ENCODE results near the gene LRRC3.

Gene LRRC3

DNA sequence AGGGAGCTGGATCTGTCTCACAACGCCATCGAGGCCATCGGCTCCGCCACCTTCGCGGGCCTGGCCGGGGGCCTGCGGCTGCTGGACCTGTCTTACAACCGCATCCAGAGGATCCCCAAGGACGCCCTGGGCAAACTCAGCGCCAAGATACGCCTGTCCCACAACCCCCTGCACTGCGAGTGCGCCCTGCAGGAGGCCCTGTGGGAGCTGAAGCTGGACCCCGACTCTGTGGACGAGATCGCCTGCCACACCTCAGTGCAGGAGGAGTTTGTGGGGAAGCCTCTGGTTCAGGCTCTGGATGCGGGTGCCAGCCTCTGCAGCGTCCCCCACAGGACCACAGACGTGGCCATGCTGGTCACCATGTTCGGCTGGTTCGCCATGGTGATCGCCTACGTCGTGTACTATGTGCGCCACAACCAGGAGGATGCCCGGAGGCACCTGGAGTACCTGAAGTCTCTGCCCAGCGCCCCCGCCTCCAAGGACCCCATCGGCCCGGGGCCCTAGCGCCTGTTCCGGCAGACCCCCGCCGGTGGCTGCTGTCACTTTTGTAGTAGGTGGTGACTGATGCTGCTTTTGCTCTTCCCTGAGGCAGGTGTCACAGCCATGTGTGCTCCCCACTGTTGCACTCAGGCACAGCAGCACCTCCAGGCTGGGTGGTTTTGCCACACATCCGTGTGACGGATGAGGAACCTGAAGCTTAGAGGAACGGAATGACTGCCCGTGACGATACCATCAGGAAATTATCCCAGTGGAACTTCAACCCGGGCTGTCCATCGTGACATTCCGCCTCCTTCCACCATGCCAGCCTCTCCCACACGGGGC, 1.8 kb downstream of the LRRC3 start:
- no peak for DNase-seq (ENCODE audit: low spot score)

DNA sequence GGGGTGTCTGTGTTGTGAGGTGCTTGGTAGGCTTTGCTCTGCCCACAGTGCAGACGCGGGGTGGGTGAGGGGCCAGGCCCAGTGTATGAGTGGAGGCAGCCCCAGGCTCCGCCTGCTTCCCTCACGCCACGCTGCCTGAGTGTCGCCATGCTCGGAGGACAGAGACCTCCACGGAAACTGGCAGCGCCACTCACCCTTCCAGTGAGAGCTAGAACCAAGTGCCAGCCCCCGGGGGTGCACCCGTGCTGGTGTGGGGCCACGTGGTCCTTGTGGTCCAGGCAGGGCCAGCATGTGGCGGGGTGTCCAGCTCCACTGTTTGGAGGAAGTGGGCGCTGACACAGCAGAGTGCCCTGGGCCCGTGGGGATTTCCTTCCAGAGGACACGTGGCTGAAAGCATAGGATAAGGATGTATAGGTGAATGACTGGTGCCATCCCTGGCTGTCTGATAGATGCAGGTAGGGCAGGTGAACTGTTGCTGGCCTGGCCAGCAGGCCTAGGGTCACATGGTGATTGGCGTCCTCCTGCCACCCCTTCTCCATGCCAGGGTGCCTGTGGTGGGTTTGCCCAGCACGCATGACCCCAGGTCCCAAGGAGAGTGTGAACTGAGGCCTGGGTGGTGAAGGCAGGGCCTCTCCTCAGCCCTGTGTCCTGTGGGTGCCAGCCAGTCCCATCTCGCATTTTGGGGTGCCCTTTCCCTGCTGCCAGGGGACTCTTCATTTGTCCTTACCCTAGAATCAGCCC, 3.8 kb downstream of the LRRC3 start:
- DNase-seq (ENCODE audit: low spot score), result no peak

DNA sequence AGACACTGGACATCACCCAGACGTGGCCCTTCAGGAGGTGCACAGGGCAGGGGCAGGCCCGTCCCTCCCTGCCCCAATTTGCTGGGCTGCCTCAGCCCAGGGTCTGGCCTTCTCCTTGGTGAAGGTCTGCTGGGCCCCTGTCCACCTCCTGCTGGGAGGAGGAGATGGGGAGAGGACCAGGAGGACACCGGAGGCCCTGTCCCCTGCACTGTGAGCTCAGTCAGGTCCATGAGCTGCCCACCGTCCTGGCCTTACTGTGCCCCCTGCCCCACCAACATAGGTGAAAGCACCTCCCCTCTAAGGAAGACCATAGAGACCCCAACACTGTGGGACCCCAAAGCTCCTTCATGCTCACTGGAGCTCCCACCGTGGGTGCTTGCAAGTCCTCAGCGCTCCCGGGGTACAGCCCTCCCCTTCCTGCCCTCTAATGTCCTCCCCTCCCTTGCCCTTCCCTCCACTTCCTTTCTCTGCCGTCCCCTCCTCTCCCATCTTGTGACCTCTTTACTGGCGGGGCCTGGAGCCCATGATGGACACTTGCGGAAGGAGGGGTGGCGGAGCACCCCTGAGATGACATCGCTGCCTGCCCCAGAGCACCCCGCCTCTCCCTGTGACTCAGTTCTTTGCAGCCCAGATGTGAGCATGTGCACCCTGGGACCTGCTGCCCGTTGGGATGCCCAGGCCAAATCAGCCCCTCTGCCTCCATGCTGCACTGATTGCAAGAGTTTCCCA, 4.6 kb downstream of the LRRC3 start:
- no peak for DNase-seq (ENCODE audit: low spot score)

DNA sequence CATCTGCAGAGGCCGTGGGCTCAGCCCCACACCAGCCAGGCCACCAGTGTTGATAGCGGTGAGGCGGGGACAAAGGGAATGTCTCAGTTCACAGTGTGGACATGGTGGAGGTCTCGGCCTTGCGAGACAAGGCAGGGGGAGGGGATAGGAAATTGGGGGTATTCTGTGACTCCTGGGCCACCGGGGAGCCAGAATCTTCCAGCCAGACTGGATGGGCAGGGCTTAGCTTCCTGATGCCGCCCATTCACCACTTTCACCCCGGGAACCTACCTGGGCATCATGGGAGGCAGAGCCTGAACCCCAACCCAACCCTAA, 5.1 kb downstream of the LRRC3 start:
- no peak for DNase-seq (ENCODE audit: low spot score)

DNA sequence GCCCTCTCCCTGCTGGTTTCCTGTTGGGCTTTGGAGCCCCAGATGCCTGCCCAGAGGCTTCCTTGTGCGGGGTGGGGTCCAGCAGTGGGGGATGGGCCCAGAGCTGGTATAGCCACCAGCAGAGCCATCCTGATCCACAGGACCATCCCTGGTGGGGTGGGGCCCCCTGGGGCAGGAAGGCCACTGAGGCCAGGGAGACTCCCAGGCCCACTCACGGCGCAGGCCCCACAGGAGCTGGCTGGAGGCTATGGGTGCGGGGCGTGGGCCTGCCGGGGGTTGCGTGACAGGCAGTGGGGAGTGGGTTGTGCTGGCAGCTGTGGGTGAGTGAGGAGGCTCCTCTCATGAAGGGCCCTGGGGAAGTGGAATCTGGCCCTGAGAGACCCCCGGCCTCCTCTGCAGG, 5.7 kb downstream of the LRRC3 start:
- DNase-seq (ENCODE audit: low spot score), result no peak

DNA sequence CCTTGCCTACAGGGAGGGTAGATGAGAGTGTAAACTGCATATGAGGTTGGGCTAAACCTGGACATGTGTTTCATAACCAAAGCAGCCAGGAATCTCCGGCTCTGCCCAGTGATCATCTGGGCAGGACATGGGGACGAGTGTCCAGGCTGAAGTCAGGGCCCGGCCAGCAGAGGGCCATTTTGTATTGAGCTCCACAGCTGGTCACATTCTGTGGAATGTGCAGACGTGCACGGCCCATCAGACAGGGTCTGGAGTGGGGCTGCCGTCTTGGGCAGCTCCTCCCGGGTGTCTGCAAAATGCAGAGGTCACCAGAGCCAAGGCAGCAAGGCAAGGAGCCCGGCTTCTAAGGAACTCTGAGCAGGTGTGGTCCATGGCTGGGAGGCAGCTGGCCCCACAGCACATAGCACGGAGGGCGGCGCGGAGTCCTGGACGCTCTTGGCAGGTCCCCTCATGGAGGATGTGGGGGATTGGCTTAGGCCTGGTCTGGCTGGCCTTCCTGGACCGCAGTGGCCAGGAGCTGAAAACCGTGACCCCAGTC, 6.2 kb downstream of the LRRC3 start:
- DNase-seq (ENCODE audit: low spot score), result no peak

DNA sequence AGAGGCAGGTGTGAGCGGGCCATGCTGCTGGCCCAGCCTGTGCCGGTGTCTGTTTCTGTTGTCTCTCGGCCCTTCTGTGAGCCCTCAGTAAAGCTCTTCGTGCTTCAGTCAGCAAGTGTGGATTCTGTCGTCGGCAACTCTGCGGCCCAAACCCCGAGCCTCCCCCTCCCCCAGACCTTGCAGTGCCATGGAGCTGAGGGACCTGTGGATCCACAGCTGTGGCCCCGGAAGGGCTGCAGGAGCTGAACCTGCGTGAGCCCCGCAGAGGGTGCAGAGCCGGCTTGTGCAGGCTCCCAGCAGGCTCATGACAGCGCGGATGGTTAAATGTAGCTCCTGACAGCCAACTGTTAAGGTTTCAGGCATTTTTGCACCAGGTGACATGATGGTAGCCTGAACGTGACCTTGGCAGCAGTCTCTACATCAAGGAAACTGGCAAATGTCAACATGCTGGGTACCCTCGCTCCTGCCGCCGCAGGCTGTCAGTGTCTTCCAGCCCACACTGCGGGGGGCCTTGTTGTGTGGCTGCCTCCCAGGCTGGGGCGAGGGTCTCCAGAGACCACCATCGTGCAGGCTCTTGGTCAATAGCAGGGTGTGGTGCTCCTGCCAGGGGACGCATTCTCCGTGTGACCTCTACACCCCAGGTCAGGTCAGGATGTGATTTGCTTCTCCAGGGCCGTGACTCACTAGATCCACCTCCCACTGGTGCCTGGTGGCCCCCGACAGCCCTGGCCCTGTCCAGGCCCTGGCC, 7.0 kb downstream of the LRRC3 start:
- no peak for DNase-seq (ENCODE audit: low spot score)

DNA sequence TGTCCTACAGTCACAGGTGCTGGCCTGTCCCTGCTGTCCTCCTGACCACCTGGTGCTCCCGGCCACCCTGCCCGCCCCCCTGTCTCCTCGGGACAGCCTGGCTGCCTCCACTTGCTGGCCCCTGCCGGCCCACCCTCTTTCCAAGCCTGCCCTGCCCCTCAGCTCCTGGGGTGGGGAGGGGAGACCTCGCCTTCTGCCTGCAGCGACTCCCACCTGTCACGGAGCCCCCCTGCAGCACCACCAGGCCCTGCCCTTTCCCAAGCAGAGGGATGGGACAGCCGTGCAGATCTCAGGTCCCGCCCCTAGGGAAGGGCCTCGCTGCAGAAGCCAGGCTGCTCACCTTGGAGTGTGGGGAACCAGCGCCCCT, 7.5 kb downstream of the LRRC3 start:
- DNase-seq (ENCODE audit: low spot score), result no peak

DNA sequence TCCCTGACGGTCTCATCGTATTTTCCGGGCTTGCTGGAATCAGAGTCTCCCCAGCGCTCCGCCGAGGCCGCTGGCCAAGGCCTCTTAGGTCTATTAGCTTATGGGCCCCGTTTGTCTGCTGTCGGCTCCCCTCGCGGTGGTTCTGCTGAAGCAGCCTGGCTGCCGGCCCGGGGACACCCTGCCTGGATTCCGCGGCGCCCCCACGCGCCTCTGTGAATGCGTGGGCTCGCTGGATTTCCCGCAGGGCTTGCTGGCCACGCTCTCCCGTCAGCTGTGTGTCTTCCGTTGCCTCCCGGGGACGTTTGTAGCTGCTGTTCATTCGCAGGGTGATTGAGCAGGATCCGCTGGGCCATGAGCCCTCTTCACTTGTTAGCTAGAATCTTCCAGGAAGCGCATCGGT, 8.4 kb downstream of the LRRC3 start:
- DNase-seq (ENCODE audit: low spot score), result no peak

DNA sequence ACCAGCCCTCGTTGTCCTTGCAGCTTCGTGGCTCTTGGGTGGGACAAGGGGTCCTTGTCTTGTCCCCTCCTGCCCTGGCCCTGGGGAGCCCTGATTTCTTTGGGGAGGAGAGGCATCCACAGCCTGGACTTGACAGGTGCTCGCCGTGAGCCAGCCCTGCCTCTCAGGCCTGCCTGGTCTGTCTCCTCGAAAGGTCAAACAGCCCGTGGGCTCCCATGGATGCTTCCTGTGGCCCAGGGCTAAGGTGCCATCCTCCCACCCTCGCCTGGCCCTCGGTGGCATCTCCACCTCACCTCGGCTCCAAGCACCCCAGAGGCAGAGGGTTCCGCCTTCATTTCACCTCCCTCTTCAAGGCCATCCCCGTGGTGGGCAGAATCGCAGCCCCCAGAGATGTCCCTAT, 9.0 kb downstream of the LRRC3 start:
- DNase-seq (ENCODE audit: low spot score), result no peak

DNA sequence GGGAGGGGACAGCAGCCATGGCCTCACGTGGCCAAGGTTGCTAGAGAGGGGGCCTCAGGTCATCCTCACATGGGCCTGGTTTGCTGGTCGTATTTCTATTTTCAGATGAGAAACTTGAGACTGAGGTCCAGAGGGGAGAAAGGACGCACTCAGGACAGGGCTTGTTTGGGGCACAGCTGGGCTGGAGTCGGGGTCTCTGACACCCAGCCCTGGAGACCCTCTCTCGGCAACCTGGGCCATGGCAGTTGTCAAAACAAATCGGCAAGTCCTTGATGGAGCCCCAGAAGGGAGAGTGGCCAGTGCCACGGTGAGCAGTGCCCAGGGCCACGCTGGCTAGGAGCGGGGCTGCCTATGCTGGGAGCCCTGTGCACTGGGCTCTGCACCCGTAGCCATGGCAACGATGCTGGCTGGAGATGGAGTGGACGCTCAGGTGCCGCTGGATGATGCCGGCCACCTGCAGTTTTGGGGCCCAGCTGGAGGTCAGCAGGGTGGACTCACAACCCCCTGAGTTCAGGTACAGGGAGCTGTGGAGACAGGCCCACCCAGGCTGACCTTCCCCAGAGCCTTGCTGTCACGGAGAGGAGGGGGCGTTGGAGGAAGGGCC, 11.1 kb downstream of the LRRC3 start:
- no peak for DNase-seq (ENCODE audit: low spot score)

DNA sequence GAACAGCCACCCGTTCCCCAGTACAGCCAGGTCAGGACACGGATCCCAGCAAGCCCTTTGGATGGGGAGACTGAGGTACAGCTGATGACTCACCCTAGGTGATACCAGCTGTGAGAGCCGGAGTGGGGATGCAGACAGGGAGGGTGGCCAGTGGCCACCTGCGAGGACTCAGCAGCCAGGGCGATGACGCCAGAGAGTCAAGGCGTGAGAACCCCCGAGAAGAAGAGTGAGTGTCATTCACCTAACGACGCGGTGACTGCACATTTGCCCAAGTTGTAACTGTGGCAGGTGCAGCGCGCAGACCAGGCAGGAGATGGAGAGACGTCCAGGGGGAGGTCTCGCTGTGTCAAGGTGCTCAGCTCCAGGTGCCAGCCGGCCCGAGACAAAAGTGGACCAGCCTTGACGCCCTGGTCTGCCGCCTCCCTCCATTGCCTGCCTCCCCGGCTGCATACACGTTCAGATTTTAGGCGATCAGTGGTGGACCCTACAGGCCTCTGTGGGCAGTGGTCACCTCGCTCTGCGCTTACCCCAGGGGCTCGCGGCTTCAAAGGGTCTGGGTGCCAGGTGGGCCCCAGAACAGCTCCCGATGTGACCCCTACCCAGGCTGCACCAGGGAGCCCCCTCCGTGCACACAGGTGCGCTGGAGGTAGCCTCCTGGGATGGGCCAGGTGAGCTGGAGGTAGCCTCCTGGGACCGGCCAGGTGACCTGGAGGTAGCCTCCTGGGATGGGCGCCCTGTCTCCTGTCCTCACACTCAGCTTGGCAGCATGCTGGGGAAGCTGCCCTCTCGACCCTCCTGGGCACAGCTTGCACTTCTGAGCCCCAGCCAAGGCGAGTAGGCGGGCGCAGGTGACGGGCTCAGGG, 11.9 kb downstream of the LRRC3 start:
- DNase-seq (ENCODE audit: low spot score), result no peak

DNA sequence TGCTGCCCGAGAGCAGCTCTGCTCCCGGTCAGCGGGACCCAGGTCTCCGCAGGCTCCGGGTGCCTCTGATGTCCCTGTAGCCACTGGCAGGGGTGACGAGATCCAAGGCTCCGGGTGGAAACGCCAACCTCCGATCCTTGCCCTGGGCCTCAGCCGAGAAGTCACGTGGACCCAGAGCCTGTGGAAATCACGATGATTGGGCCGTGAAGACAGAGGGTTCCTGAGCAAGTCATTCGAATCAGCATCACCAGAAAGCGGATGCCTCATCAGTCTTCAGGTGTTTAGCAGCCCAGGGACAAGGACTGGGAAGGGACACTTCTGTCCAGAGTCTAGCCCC, 12.5 kb downstream of the LRRC3 start:
- no peak for DNase-seq (ENCODE audit: low spot score)

DNA sequence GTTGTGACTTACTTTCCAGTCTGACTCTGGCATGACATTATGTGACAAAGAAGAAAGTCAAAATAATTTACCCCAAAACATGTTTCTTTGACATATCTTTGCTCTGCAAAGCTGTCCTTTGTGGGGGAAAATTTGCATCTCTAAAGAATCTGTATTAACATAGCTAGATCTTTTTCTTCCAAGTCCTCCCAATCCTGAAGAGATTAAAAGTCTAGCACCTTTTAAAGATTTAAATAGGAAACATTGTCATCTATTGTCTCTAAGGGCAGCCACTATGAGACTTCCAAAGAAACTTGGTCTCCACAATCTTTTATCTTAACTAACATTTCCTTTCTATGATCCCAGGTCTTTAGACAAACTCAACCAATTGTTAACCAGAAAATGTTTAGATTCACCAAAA, 16.0 kb downstream of the LRRC3 start:
- no peak for DNase-seq (ENCODE audit: low spot score)

DNA sequence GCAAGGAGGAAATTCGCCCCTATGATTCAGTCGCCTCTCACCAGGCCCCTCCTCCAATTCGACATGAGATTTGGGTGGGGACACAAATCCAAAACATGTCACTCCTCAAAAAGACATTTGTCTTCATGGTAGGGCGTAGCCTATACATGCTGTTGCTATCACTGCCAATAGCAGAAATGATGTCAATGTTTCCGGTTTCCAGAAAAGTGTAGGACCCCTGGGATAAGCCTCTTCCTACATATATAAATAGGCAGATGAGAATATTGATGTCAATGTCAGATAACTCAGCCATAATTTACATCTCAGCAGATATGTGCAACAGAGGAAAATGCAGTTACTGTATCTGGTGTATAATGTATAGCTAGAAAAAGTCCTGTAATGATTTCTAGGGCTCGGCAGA, 16.7 kb downstream of the LRRC3 start:
- DNase-seq (ENCODE audit: low spot score), result no peak

DNA sequence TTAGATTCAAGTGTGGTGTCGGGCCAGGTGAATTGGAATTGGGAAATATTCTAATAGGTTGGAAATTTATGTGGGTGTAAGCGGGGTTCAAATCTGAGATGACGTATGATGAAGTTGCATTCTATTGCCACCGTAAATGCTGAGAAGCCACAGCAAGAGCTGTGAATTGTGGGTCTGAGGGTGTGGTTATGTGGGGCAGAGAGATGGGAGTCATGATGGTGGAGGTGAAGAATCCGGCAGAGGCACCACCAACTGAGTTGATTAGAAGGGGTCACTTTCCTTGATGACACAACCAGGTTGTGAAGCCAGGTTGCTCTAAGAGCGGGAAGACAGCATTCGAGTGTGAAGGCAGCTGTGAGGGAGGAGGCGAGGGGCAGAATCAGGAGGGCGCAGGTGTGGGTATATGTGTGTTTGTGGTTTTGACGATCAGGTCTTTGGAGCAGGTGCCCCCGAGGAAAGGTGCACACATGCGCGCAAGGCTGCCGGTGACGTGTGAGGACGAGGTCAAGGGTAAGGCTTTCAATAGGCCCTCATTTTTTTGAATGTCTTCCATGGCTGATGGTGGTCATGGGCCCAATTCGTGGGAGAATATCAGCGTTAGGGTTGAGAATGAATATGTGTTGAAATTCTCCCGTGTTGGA, 18.7 kb downstream of the LRRC3 start:
- DNase-seq (ENCODE audit: low spot score), result no peak

DNA sequence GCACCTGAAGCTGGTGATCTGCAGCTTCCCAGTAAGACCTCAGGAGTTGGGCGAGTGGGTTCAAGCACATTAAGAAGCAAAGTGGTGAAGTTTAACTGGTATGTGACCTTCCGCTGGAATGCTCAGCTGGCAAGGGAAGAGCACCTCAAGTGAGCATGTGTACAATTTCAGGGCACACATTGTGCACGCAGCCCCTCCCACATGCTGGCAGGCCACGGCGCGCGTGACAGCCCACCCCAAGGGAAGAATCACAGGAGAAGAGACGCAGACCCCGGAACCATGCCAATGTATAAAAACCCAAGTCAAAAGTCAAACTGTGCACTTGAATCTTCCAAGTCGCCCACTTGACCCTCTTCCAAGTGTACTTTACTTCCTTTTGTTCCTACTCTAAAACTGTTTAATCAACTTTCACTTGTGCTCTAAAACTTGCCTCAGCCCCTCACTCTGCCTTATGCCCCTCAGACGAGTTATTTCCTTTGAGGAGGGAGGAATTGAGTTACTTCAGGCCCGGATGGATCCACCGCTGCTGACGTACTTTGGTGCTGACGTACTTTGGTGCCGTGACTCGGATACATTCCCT, 20.0 kb downstream of the LRRC3 start:
- no peak for DNase-seq (ENCODE audit: low spot score)

DNA sequence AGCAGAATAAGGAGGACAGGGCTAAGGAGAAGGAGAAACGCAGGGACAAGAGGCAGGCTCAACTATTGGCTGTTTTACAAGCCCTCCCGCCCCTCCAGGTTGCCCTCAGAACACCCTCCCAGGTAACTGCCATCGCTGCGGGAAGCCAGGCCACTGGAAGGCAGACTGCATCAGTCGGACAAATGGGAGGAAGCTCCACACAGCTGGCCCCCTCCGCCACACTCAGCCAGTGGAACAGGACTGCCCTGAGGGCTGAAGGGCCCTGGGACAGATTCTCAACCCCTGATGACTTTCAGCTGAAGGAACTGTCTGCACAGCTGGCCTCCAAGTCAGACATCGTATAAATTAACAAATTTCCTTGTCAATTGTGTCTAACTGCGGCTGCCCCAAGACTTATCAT, 21.8 kb downstream of the LRRC3 start:
- DNase-seq (ENCODE audit: low spot score), result no peak

DNA sequence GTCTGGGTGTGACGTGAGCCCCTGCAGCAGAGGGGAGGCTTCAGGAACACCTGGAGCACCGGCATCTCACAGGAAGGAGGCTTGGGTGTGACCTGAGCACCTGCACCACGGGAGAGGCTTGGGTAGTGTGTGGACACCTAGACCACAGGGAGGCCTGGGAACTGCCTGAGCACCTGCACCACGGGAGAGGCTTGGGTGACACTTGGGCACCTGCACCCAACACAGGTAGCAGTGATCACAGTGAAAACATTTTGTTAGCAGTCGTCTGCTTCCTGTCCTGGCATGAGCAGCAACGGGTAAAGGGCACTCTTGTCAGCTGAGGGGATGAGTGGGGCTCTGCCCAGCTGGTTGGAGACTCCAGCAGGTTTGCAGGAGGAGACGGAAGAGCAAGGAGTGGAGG, 22.4 kb downstream of the LRRC3 start:
- no peak for DNase-seq (ENCODE audit: low spot score)

DNA sequence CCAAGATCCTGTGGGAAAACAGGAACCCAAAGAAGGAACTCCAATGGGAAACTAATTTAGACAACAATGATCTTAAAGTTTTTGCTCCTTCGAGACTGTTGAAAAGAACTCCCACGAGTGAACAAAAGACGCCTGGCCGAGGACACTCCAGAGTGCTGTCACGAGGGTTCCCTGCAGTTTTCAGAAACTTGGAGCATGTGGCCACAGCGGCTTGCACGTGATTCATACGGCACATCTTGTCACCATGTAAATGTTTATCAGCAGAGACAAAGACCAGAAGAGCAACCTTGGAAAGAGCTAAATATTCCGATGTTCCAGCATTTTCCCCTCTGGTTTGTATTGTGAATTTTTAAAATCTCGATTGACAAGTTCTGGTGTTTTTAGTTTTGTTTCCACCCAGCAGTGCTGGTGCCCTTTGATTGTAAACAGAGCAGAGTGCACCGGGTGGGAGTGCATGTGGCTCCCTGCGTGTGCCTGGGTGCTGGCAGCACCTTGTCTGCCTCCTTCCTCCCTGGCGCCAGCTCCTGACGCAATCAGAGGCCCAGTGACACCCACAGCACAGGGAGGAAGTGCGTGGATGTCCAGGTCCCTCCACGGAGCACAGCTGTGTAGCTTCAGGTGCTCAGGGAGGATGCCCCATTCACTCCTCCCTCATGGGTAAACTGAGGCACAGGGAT, 23.0 kb downstream of the LRRC3 start:
- DNase-seq (ENCODE audit: low spot score), result no peak

All from CD4-positive, alpha-beta T cell treated with Interleukin-2 at 100 ng/mL for 4 hours (primary cell).